Neural cell (in vitro differentiated cells): ENCODE measurements around the gene MTFR2.

Source experiments
- EP300 ChIP-seq: fragments of 450-650 bp; conservative IDR thresholded peaks from 2 replicates; pipeline ENCODE4 v1.6.1; 2014; ENCODE audit warnings: antibody characterized with exemption, mild to moderate bottlenecking, moderate library complexity; ENCODE audit not compliant: poor library complexity, severe bottlenecking
- EZH2 ChIP-seq: fragments of 200-600, 300-800 bp; shearing (Covaris generic), sonication (generic); IDR thresholded peaks from 2 replicates; pipeline ENCODE4 v1.6.1; 2014; ENCODE audit warnings: antibody characterized with exemption, low read length, borderline replicate concordance, mild to moderate bottlenecking; ENCODE audit not compliant: insufficient read depth, poor library complexity, severe bottlenecking
- POLR2AphosphoS5 ChIP-seq: IDR thresholded peaks from 2 replicates; pipeline ENCODE4 v1.6.1; 2012
- SMC3 ChIP-seq: fragments of 450-650 bp; conservative IDR thresholded peaks from 2 replicates; pipeline ENCODE4 v1.6.1; 2014; ENCODE audit warnings: antibody characterized with exemption, mild to moderate bottlenecking, moderate library complexity; ENCODE audit not compliant: poor library complexity
- TAF1 ChIP-seq: IDR thresholded peaks from 2 replicates; pipeline ENCODE4 v1.6.1; 2012; ENCODE audit warnings: low read depth
- TF ChIP-seq, protein P1 (sequence below): IDR thresholded peaks from 2 replicates; pipeline ENCODE4 v1.6.1; 2012; ENCODE audit warnings: borderline replicate concordance
- TF ChIP-seq, protein P2 (sequence below): fragments of 450-650 bp; IDR thresholded peaks from 2 replicates; pipeline ENCODE4 v1.5.1; 2014; ENCODE audit warnings: antibody characterized with exemption, mild to moderate bottlenecking, moderate library complexity; ENCODE audit not compliant: poor library complexity, severe bottlenecking

DNA sequence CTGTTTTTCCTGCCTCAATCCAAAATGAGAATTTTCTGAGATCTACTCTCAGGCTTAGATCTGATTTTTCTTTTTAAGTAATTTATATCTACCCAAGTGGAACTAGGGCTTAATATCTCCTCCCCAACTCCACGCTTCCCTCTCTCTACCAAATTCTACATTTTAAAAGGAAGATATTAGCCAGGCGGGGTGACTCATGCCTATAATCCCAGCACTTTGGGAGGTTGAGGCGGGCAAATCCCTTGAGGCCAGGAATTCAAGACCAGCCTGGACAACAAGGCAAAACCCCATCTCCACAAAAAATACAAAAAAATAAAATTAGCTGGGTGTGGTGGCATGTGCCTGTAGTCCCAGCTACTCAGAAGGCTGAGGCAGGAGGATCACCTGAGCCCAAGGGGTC lies 61.0 kb downstream of the MTFR2 start:
- TF ChIP-seq, protein P1, sequence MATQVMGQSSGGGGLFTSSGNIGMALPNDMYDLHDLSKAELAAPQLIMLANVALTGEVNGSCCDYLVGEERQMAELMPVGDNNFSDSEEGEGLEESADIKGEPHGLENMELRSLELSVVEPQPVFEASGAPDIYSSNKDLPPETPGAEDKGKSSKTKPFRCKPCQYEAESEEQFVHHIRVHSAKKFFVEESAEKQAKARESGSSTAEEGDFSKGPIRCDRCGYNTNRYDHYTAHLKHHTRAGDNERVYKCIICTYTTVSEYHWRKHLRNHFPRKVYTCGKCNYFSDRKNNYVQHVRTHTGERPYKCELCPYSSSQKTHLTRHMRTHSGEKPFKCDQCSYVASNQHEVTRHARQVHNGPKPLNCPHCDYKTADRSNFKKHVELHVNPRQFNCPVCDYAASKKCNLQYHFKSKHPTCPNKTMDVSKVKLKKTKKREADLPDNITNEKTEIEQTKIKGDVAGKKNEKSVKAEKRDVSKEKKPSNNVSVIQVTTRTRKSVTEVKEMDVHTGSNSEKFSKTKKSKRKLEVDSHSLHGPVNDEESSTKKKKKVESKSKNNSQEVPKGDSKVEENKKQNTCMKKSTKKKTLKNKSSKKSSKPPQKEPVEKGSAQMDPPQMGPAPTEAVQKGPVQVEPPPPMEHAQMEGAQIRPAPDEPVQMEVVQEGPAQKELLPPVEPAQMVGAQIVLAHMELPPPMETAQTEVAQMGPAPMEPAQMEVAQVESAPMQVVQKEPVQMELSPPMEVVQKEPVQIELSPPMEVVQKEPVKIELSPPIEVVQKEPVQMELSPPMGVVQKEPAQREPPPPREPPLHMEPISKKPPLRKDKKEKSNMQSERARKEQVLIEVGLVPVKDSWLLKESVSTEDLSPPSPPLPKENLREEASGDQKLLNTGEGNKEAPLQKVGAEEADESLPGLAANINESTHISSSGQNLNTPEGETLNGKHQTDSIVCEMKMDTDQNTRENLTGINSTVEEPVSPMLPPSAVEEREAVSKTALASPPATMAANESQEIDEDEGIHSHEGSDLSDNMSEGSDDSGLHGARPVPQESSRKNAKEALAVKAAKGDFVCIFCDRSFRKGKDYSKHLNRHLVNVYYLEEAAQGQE, result no peak
- TF ChIP-seq TAF1 (no peak), POLR2AphosphoS5 (no peak), EZH2 (no peak), EP300 (no peak), SMC3 (no peak)
- TF ChIP-seq, protein P2, sequence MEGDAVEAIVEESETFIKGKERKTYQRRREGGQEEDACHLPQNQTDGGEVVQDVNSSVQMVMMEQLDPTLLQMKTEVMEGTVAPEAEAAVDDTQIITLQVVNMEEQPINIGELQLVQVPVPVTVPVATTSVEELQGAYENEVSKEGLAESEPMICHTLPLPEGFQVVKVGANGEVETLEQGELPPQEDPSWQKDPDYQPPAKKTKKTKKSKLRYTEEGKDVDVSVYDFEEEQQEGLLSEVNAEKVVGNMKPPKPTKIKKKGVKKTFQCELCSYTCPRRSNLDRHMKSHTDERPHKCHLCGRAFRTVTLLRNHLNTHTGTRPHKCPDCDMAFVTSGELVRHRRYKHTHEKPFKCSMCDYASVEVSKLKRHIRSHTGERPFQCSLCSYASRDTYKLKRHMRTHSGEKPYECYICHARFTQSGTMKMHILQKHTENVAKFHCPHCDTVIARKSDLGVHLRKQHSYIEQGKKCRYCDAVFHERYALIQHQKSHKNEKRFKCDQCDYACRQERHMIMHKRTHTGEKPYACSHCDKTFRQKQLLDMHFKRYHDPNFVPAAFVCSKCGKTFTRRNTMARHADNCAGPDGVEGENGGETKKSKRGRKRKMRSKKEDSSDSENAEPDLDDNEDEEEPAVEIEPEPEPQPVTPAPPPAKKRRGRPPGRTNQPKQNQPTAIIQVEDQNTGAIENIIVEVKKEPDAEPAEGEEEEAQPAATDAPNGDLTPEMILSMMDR, result no peak
